ENCODE measurements around the gene GOLGA8T.
A peak's percentile ranks its signal among the peaks of the same experiment; 100 is the strongest.
"Not testable (repeated sequence)": the region's sequence is repeated elsewhere in the genome, so short reads cannot be mapped to it uniquely, and the experiment has no call there.

Gene GOLGA8T

DNA sequence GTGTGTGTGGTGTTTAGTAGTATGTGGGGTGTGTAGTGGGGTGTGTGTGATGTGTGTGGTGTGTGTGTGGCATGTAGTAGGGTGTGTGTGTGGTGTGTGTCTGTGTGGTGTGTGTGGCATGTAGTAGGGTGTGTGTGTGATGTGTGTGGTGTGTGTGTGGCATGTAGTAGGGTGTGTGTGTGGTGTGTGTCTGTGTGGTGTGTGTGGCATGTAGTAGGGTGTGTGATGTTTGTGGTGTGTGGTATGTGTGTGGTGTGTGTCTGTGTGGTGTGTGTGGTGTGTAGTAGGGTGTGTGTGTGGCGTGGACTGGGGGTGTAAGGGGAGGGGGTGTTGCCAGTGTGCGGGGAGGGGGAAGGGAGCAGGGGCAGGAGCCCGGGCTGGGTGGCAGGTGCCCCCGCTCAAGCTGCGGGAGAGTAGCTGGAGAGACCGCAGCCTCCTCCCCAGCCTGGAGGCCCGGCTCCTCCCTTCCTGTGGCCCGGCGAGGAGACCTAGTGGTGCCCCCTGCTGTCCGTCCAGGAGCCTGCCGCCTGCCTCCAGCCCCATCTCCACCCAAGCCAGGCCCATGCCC, 38.3 kb downstream of the GOLGA8T start:
- TF ChIP-seq, protein P1, sequence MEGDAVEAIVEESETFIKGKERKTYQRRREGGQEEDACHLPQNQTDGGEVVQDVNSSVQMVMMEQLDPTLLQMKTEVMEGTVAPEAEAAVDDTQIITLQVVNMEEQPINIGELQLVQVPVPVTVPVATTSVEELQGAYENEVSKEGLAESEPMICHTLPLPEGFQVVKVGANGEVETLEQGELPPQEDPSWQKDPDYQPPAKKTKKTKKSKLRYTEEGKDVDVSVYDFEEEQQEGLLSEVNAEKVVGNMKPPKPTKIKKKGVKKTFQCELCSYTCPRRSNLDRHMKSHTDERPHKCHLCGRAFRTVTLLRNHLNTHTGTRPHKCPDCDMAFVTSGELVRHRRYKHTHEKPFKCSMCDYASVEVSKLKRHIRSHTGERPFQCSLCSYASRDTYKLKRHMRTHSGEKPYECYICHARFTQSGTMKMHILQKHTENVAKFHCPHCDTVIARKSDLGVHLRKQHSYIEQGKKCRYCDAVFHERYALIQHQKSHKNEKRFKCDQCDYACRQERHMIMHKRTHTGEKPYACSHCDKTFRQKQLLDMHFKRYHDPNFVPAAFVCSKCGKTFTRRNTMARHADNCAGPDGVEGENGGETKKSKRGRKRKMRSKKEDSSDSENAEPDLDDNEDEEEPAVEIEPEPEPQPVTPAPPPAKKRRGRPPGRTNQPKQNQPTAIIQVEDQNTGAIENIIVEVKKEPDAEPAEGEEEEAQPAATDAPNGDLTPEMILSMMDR (IDR thresholded peaks at IDR 0.05; ENCODE audit: insufficient read depth, low read length, poor library complexity, severe bottlenecking), result peak; percentile 7
- peak; percentile 9 for DNase-seq (ENCODE audit: extremely low read depth, insufficient read length)
- not testable (repeated sequence) for H3K27me3 ChIP-seq (replicated peaks; ENCODE audit: control insufficient read depth, insufficient read depth, low read length)

DNA sequence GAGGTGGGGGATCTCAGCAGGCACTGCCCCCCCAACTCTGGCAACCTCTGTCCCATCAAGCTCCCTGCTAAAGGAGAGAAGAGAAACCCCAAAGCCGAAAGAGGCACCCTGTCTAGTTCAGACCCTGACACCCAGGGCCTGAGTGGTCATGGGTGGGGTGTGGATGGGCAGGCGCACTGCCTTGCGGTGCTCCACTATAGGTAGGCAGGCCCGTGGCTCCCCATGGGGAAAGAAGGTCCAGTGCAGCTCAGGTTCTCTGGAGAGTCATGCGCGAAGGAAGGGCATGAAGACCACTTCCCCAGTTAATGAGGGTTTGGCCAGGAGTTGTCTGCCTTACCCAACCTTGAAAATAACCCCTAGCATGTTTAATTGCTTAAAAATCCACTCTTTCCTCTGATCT, 40.4 kb downstream of the GOLGA8T start:
- H3K27me3 ChIP-seq (replicated peaks; ENCODE audit: control insufficient read depth, insufficient read depth, low read length); H3K36me3 ChIP-seq (ENCODE audit: control insufficient read depth, insufficient read depth, low read length); DNase-seq (ENCODE audit: extremely low read depth, insufficient read length); H3K4me3 ChIP-seq (replicated peaks; ENCODE audit: low read depth, low read length): not testable (repeated sequence)

More for the DNA sequence above, 38.3 kb downstream of the GOLGA8T start:
- H3K4me3 ChIP-seq (replicated peaks; ENCODE audit: low read depth, low read length); H3K36me3 ChIP-seq (ENCODE audit: control insufficient read depth, insufficient read depth, low read length): not testable (repeated sequence)

DNA sequence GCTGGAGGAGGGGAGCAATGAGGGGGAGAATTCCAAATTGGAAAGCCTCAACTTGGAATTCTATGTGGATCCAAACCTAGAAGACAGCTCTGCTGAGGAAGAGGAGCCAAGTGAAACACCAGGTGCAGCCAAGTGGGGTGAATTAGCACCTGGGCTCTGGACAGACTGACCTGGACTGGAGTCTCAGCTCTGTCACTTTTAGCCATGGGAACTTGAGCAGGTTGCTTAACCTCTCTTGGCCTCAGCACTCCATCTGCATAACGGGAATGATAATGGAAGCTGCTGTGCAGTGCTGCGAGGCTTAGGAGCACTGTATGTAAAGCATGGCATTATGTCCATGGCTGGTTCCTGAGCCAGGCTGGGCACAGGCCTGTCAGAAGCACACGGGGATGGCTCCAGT, 41.8 kb downstream of the GOLGA8T start:
- not testable (repeated sequence) for H3K27me3 ChIP-seq (replicated peaks; ENCODE audit: control insufficient read depth, insufficient read depth, low read length); DNase-seq (ENCODE audit: extremely low read depth, insufficient read length); H3K4me3 ChIP-seq (replicated peaks; ENCODE audit: low read depth, low read length); H3K36me3 ChIP-seq (ENCODE audit: control insufficient read depth, insufficient read depth, low read length)

DNA sequence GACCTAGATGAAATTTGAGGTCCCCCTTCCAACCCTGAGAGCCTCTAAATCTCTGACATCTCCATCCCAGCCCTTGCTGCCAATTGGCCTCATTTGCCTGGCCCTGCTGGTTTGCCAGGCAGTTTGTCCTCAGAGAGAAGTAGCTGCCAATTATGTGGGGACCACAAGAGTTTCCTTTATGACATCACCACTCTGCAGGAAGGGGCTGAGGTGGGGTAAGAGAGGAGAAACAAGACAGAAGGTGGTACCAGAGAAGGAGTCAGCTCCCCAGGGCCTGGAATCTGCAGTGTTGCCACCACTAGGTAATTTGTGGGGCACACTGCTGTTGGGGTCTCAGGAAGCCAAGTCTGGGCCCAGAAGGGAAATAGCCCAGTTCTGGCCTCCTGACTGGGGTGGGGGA, 45.0 kb downstream of the GOLGA8T start:
- not testable (repeated sequence) for H3K27me3 ChIP-seq (replicated peaks; ENCODE audit: control insufficient read depth, insufficient read depth, low read length); H3K4me3 ChIP-seq (replicated peaks; ENCODE audit: low read depth, low read length); H3K36me3 ChIP-seq (ENCODE audit: control insufficient read depth, insufficient read depth, low read length); DNase-seq (ENCODE audit: extremely low read depth, insufficient read length)

DNA sequence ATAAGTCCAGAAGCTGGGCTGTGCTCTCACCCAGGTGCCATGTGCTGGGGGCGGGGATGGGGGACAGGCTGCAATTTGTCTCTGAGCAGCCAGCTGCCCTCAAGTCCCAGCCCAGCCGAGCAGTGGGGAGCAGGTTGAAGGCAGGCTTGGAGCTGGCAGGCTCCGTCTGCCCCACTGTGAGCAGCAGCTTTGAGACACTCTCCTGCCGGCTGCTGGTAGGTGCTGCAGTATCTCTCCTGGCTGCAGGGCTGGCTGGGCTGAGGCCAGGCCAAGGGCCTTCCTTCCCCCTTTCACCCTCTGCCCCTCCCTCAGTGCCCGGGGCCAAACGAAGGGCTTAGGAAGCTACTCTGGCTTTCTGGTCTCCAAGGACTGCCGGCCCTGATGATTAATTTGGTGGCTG, 50.6 kb downstream of the GOLGA8T start:
- not testable (repeated sequence) for H3K36me3 ChIP-seq (ENCODE audit: control insufficient read depth, insufficient read depth, low read length); H3K4me3 ChIP-seq (replicated peaks; ENCODE audit: low read depth, low read length); H3K27me3 ChIP-seq (replicated peaks; ENCODE audit: control insufficient read depth, insufficient read depth, low read length); DNase-seq (ENCODE audit: extremely low read depth, insufficient read length)

DNA sequence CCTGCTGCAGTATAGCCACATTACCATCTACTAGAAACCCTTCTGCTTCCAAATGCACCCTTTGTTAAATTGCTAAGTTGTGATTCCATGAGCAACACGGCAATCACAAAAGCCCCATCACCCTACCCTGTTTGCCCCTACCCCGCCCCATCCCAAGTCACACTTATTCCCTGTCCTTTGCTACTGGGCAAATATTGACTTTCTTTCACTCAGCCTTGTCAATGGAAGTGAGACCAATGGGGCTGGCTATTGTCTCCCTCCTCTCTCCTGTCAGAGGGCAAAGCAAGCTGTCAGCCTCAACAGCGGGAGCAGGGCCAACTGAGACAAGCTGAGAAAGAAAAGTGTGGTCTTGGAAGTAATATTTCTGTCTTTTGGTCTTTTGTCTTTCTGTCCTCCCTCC, 52.6 kb downstream of the GOLGA8T start:
- not testable (repeated sequence) for H3K27me3 ChIP-seq (replicated peaks; ENCODE audit: control insufficient read depth, insufficient read depth, low read length); DNase-seq (ENCODE audit: extremely low read depth, insufficient read length); H3K36me3 ChIP-seq (ENCODE audit: control insufficient read depth, insufficient read depth, low read length); H3K4me3 ChIP-seq (replicated peaks; ENCODE audit: low read depth, low read length)

DNA sequence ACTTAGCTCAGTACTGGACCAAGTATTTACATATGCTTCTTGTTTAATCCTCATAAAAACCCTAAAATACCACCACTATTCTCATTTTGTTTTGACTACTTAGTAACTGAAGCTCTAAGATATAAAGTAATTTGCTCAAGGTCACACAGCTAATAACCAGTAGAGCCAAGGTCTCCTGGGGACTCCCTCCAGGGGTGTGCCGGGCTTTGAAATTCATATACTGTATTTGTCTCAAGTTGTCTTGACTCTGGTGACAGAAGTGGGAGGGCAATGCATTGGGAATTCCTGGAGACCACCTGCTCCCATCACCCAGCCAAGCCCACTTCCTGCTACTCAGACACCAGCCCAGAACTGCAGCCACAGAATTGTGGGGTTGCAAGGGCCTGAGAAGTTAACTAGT, 54.9 kb downstream of the GOLGA8T start:
- H3K27me3 ChIP-seq (replicated peaks; ENCODE audit: control insufficient read depth, insufficient read depth, low read length); DNase-seq (ENCODE audit: extremely low read depth, insufficient read length); H3K36me3 ChIP-seq (ENCODE audit: control insufficient read depth, insufficient read depth, low read length); H3K4me3 ChIP-seq (replicated peaks; ENCODE audit: low read depth, low read length): not testable (repeated sequence)

DNA sequence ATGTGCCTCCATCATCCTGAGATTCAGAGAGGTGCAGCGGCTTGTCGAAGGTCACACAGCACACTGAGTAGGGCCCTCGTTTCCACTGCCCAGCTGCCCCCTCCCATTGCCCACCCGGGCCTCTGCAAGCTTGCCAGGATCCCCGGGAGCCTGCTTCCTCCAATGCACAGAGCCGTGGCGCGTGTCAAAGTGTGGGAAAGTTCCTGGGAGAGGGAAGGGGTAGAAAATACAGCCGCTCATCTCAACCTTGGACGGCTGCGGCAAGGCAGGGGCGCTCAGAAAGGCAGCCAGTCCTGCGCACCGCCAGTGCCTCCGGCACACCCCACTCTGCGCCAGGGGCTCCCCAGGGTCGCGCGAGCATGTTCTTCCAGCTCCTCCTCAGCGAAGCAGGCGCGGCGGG, 56.3 kb downstream of the GOLGA8T start:
- H3K27me3 ChIP-seq (replicated peaks; ENCODE audit: control insufficient read depth, insufficient read depth, low read length); H3K36me3 ChIP-seq (ENCODE audit: control insufficient read depth, insufficient read depth, low read length); DNase-seq (ENCODE audit: extremely low read depth, insufficient read length); H3K4me3 ChIP-seq (replicated peaks; ENCODE audit: low read depth, low read length): not testable (repeated sequence)

DNA sequence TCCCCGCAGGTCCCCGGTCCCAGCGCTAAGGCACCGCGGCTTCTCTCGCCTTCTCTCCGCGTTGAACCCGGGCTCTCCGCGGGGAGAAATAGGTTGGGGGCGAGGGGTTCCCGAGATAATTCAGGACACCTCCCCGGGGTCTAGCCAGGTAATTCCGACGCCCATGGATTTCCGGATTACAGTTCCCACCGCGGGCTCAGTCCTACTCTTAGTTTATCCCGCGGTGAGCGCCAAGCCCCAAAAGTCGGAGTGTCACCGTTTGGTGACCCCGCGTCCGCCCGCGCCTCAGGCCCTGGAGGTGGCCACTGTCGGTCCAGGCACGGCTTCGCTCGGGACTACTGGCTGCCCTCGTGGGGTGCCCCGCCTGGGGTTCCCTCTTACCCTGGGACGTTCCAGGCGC, 56.8 kb downstream of the GOLGA8T start:
- not testable (repeated sequence) for H3K27me3 ChIP-seq (replicated peaks; ENCODE audit: control insufficient read depth, insufficient read depth, low read length); H3K4me3 ChIP-seq (replicated peaks; ENCODE audit: low read depth, low read length); H3K36me3 ChIP-seq (ENCODE audit: control insufficient read depth, insufficient read depth, low read length); DNase-seq (ENCODE audit: extremely low read depth, insufficient read length)

DNA sequence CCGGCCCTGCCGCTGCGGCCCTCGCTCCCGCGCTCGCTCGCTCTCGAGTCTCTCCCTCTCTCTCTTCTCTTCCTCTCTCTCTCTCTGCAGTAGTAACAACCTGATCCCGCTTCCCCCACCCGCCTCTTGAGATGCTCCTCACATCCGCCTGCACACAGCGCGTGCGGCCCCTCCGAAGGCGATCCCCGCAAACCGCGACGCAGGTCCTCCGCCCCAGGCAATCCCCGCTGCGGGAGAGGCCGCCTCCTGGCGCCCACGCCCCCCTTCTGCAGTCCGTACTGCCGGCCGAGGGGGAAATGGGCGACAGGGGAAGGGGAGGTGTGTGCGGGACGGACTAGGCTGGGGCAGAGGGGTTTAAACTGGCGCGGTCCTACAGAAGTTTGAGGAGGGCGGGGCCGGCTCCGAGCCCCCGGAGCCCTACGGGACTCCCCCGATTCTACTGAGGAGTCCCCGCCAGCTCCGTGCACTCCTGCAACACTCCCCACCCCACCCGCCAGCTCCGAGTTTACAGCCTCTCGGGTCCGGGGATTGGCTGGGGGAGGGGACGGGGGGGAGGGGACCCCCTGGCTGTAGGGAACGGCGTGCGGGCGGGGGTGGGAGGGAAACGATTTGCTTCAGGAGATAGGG, 57.4 kb downstream of the GOLGA8T start:
- not testable (repeated sequence) for H3K27me3 ChIP-seq (replicated peaks; ENCODE audit: control insufficient read depth, insufficient read depth, low read length); H3K36me3 ChIP-seq (ENCODE audit: control insufficient read depth, insufficient read depth, low read length); H3K4me3 ChIP-seq (replicated peaks; ENCODE audit: low read depth, low read length); DNase-seq (ENCODE audit: extremely low read depth, insufficient read length)

DNA sequence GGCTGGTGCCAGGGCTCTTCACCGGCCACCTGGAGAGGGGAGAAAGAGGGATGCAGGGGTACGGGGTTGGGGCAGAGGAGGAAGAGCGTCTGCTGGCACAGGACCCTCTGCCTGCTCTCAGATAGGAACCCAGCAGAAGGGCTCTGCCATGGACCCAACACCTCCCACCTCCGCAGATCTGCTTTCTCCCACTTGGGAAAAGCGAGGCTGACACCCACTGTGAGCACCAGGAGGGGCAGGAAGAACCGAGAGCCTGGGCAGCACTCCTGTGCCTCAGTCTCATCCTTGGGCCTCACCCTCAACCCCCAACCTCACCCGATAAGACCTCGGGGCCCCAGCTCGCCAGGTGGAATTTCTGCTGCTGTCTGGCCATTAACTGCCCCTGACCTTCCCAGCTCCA, 58.0 kb downstream of the GOLGA8T start:
- H3K27me3 ChIP-seq (replicated peaks; ENCODE audit: control insufficient read depth, insufficient read depth, low read length); DNase-seq (ENCODE audit: extremely low read depth, insufficient read length); H3K4me3 ChIP-seq (replicated peaks; ENCODE audit: low read depth, low read length); H3K36me3 ChIP-seq (ENCODE audit: control insufficient read depth, insufficient read depth, low read length): not testable (repeated sequence)

Data from GM06990 (cell line).